ENCODE measurements around the gene KCNMA1. TPM values are rescaled to one million over a fixed set of nuclear protein-coding genes. Genes with fewer than 3 reads are reported as not detected.
A peak's percentile ranks its signal among the peaks of the same experiment; 100 is the strongest.

Gene KCNMA1
- total RNA-seq, 1 donor from 2014 or later, result 15.8 TPM

DNA sequence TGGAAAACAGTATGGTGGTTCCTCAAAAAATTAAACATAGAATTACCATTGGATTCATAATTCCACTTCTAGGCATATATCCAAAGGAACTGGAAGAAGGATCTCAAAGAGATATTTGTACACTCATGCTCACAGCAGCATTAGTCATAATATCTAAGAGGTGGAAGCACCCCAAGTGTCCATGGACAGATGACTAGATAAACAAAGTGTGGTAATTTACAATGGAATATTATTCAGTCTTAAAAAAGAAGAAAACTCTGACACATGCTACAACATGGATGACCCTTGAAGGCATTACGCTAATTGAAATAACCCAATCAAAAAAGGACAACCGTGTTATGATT is 594.2 kb downstream of the KCNMA1 start:
- TF ChIP-seq, protein P1, sequence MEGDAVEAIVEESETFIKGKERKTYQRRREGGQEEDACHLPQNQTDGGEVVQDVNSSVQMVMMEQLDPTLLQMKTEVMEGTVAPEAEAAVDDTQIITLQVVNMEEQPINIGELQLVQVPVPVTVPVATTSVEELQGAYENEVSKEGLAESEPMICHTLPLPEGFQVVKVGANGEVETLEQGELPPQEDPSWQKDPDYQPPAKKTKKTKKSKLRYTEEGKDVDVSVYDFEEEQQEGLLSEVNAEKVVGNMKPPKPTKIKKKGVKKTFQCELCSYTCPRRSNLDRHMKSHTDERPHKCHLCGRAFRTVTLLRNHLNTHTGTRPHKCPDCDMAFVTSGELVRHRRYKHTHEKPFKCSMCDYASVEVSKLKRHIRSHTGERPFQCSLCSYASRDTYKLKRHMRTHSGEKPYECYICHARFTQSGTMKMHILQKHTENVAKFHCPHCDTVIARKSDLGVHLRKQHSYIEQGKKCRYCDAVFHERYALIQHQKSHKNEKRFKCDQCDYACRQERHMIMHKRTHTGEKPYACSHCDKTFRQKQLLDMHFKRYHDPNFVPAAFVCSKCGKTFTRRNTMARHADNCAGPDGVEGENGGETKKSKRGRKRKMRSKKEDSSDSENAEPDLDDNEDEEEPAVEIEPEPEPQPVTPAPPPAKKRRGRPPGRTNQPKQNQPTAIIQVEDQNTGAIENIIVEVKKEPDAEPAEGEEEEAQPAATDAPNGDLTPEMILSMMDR (IDR thresholded peaks at IDR 0.05; ENCODE audit: insufficient read depth, low read length, severe bottlenecking), result no peak
- no peak overlapping the region for H3K4me3 ChIP-seq (ENCODE audit: low read depth, low read length)
- DNase-seq (ENCODE audit: low read depth), result peak; percentile 27
- H3K27me3 ChIP-seq (ENCODE audit: control insufficient read depth, insufficient read depth, low read length), result no peaks in the 10 kb centered on the region
- no peaks in the 10 kb centered on the region for H3K36me3 ChIP-seq (ENCODE audit: control insufficient read depth, insufficient read depth, low read length)
- FAIRE-seq, result no peak

DNA sequence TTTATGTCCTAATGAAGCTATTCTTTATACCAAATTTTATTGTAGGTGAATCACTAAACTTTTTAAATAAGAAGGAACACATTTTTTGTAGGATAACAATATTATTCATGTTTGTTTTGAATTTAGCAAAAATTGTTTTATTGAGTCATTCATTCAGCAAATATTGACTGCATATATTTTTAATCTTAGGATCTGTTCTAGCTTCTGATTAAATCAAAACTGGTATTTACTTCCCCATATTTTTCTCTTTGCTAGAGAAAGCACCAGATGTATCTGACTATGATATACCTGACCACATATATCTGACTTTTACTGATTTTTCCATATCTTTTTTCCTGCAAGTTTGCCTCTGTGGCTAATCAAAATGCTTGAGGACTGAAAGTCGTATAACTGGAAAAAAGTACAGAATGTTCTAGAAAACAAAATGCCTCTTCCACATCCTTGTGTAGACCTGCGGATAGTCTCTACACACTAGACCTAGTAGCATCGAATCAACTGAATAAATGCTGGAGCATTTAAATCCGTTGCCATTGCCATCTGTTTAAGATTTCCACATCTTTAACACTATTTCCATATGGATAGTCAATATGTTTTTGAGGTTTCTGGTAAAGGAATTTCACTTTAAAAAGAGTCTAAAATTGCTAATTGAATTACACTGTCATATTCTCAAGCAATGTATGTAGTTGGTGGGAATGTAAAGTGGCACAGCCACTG is 594.7 kb downstream of the KCNMA1 start:
- TF ChIP-seq, protein P1 (IDR thresholded peaks at IDR 0.05; ENCODE audit: insufficient read depth, low read length, severe bottlenecking), result no peak
- DNase-seq (ENCODE audit: low read depth), result no peak
- Histone ChIP-seq H3K4me3 (ENCODE audit: low read depth, low read length) (no peak overlapping the region), H3K36me3 (ENCODE audit: control insufficient read depth, insufficient read depth, low read length) (no peaks in the 10 kb centered on the region), H3K27me3 (ENCODE audit: control insufficient read depth, insufficient read depth, low read length) (no peaks in the 10 kb centered on the region)
- FAIRE-seq, result no peak

DNA sequence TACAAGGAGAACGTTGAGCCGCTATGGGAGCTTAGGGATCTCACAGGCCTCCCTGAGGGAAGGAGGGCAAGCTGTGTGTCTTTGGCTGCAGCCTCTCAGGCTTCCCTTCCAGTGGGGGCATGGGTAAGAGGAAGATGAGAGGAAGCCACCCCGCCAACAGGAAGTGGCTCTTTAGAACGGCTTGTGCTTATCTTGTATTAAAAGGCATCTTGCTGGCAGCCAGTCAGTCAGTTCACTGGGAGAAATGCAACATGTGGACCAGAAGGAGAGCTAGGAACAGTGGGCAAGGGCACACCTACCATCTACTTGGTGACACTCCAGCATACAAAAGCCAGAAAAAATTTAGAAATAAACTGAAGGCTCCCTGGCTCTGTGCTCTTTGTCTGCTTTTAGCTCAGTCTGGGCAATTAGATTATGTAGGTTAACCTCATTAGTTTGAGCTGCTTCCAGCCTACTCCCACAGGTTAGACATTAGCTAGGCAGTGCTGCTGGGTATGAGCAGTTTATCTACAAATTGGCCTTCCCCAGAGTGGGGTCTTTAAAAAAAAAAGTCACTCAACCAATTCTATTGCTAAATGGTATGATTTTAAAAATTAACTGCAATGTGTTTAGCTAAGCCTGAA is 595.9 kb downstream of the KCNMA1 start:
- Histone ChIP-seq H3K4me3 (ENCODE audit: low read depth, low read length) (no peak overlapping the region), H3K27me3 (ENCODE audit: control insufficient read depth, insufficient read depth, low read length) (no peaks in the 10 kb centered on the region), H3K36me3 (ENCODE audit: control insufficient read depth, insufficient read depth, low read length) (no peaks in the 10 kb centered on the region)
- TF ChIP-seq, protein P1 (IDR thresholded peaks at IDR 0.05; ENCODE audit: insufficient read depth, low read length, severe bottlenecking), result no peak
- DNase-seq (ENCODE audit: low read depth), result no peak
- FAIRE-seq, result no peak

DNA sequence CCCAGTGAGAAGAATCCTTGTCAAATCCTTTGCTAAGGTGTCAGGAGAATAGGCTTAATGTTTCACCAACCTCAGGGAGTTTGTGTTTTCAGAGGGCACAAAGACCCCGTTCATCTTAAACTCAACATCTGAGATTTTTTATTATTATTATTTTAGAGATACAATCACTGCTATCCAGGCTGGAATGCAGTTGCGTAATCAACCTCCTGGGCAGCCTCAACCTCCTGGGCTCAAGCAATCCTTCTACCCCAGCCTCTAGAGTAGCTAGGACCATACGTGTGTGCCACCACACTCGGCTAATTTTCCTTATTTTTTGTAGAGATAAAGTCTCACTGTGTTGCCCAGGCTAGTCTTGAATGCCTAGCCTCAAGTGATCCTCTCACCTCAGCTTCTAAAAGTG is 599.2 kb downstream of the KCNMA1 start:
- TF ChIP-seq, protein P1 (IDR thresholded peaks at IDR 0.05; ENCODE audit: insufficient read depth, low read length, severe bottlenecking), result no peak
- no peaks in the 10 kb centered on the region for H3K36me3 ChIP-seq (ENCODE audit: control insufficient read depth, insufficient read depth, low read length)
- FAIRE-seq, result peak; percentile 47
- no peak overlapping the region for H3K4me3 ChIP-seq (ENCODE audit: low read depth, low read length)
- H3K27me3 ChIP-seq (ENCODE audit: control insufficient read depth, insufficient read depth, low read length), result no peaks in the 10 kb centered on the region
- DNase-seq (ENCODE audit: low read depth), result no peak

DNA sequence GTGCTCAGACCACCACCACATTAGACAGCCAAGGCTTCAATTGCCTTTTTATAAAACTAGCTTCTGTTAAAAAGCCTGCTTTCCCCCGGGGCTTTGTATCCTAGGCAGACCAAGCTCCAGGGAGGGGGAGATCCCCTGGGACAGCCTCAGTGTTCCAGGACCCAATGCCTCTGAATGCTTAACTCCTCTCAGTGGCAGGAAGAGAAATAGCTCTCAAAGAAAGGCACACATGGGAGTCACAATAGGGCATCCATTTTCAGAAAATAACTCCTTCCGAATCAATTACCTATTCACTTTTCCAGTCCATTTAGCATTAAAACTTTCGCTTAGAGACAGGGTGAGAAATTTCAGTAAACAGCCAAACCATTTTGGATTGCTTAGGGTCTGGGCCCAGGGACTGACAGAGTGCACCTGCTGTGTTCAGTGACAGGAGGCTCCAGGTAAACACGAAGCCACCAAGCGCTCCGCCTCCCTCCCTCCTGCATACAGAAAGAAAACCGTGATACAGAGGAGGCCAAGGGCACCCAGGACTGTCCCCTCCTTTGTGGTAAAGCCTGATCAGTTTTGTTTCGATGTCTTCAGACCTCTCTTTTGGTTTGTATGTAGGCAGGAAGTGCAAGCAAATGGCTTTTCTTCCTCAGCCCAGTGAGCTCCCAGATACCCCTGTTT is 599.7 kb downstream of the KCNMA1 start:
- Histone ChIP-seq H3K36me3 (ENCODE audit: control insufficient read depth, insufficient read depth, low read length) (no peaks in the 10 kb centered on the region), H3K4me3 (ENCODE audit: low read depth, low read length) (no peak overlapping the region), H3K27me3 (ENCODE audit: control insufficient read depth, insufficient read depth, low read length) (no peaks in the 10 kb centered on the region)
- DNase-seq (ENCODE audit: low read depth) (no peak), FAIRE-seq (no peak)
- TF ChIP-seq, protein P1 (IDR thresholded peaks at IDR 0.05; ENCODE audit: insufficient read depth, low read length, severe bottlenecking), result no peak

Measured in bronchial epithelial cell (primary cell).